SK-N-SH (cell line): ENCODE results near the gene CD28. TPM values are rescaled to one million over a fixed set of nuclear protein-coding genes. Genes with fewer than 3 reads are reported as not detected.

Source experiments
- CTCF ChIA-PET: fragments of 300-600, 350-600 bp; formaldehyde crosslinking; extraction: SDS; loops from one replicate; lab custom pipeline; 2021; lab: Yijun Ruan, JAX
- POLR2A ChIA-PET: fragments of 350-600 bp; sonication (Branson Sonifier 250); formaldehyde crosslinking; extraction: SDS; loops from one replicate; lab custom pipeline; 2020; ENCODE audit warnings: antibody characterized with exemption, inconsistent platforms; lab: Yijun Ruan, JAX
- DNase-seq: peaks from one replicate; pipeline ENCODE4 v3.0.0; 2012
- H2AFZ ChIP-seq: fragments of 200-600 bp; sonication (generic); 2 replicates; pipeline ENCODE4 v1.8.1; 2016; ENCODE audit warnings: antibody characterized with exemption, mild to moderate bottlenecking, low read depth
- H3F3A ChIP-seq: fragments of 200-600 bp; sonication (generic); replicated peaks from 2 replicates; pipeline ENCODE3; 2016; ENCODE audit warnings: antibody characterized with exemption, mild to moderate bottlenecking; ENCODE audit not compliant: insufficient read depth
- H3K27ac ChIP-seq, 2 experiments: fragments of 200-500 bp in 1 of 2; fragments of 200-600 bp in 1 of 2; sonication (Bioruptor generic) in 1 of 2; sonication (generic), shearing (Covaris generic) in 1 of 2; 2 replicates each; pipeline versions ENCODE4 v1.5.1 to v1.6.1; 2014 to 2016; ENCODE audit warnings: low read depth in 2 of 2, inconsistent platforms in 1 of 2, low read length in 1 of 2, mild to moderate bottlenecking in 1 of 2, mixed read lengths in 1 of 2
- H3K27me3 ChIP-seq: fragments of 200-600 bp; sonication (generic), shearing (Covaris generic); 2 replicates; pipeline ENCODE4 v1.6.1; 2016; ENCODE audit warnings: mixed run types; ENCODE audit not compliant: insufficient read depth
- H3K36me3 ChIP-seq, 2 experiments: fragments of 200-500 bp in 1 of 2; fragments of 200-600 bp in 1 of 2; sonication (Bioruptor generic) in 1 of 2; sonication (generic) in 1 of 2; replicated peaks in 1 of 2; 2 replicates each; pipeline versions ENCODE3 to v1.5.1; 2014 to 2016; ENCODE audit warnings: low read length in 1 of 2, mild to moderate bottlenecking in 1 of 2; ENCODE audit not compliant: insufficient read depth in 2 of 2, control insufficient read depth in 1 of 2
- H3K4me1 ChIP-seq, 2 experiments: fragments of 200-500 bp in 1 of 2; fragments of 200-600 bp in 1 of 2; sonication (Bioruptor generic) in 1 of 2; sonication (generic), shearing (Covaris generic) in 1 of 2; 2 replicates each; pipeline versions ENCODE4 v1.5.1 to v1.6.1; 2014 to 2016; ENCODE audit warnings: low read depth in 1 of 2, low read length in 1 of 2, mixed run types in 1 of 2; ENCODE audit not compliant: insufficient read depth in 2 of 2, control insufficient read depth in 1 of 2
- H3K4me2 ChIP-seq: fragments of 200-600 bp; sonication (generic), shearing (Covaris generic); 2 replicates; pipeline ENCODE4 v1.6.1; 2017; ENCODE audit warnings: mixed run types
- H3K4me3 ChIP-seq, 2 experiments: fragments of 200-500 bp in 1 of 2; fragments of 200-600 bp in 1 of 2; sonication (Bioruptor generic) in 1 of 2; sonication (generic), shearing (Covaris generic) in 1 of 2; 2 replicates each; pipeline versions ENCODE4 v1.5.1 to v1.8.1; 2014 to 2016; ENCODE audit warnings: low read depth in 2 of 2, inconsistent platforms in 1 of 2, low read length in 1 of 2, mild to moderate bottlenecking in 1 of 2, mixed read lengths in 1 of 2, moderate library complexity in 1 of 2
- H3K79me2 ChIP-seq: fragments of 200-600 bp; sonication (generic); 2 replicates; pipeline ENCODE4 v1.8.1; 2017; ENCODE audit warnings: mild to moderate bottlenecking; ENCODE audit not compliant: insufficient read depth
- H3K9ac ChIP-seq: fragments of 200-600 bp; sonication (generic); 2 replicates; pipeline ENCODE4 v1.6.1; 2017; ENCODE audit warnings: mixed run types
- H3K9me2 ChIP-seq: fragments of 200-600 bp; sonication (generic); 2 replicates; pipeline ENCODE4 v1.6.1; 2017; ENCODE audit warnings: mixed run types
- H3K9me3 ChIP-seq: fragments of 200-600 bp; sonication (generic); 2 replicates; pipeline ENCODE4 v1.6.1; 2017; ENCODE audit warnings: mixed run types, mild to moderate bottlenecking, moderate library complexity
- H4K20me1 ChIP-seq: fragments of 200-600 bp; sonication (generic); 2 replicates; pipeline ENCODE4 v1.6.1; 2017; ENCODE audit warnings: mild to moderate bottlenecking, mixed run types; ENCODE audit not compliant: insufficient read depth
- CHD2 ChIP-seq: fragments of 150-350 bp; IDR thresholded peaks from 2 replicates; pipeline ENCODE4 v1.6.1; 2018; ENCODE audit warnings: low read length; ENCODE audit not compliant: partially characterized antibody
- FOXJ3 ChIP-seq: sonication (generic); formaldehyde crosslinking; IDR thresholded peaks from 2 replicates; pipeline ENCODE4 v1.5.1; 2020; ENCODE audit warnings: mild to moderate bottlenecking, missing genetic modification reagents
- FOXM1 ChIP-seq: IDR thresholded peaks from 2 replicates; pipeline ENCODE4 v1.4.0; 2012; ENCODE audit warnings: low read depth, mild to moderate bottlenecking
- GATA2 ChIP-seq: sonication (generic); formaldehyde crosslinking; IDR thresholded peaks from 2 replicates; pipeline ENCODE4 v1.5.0; 2020; ENCODE audit warnings: mild to moderate bottlenecking, missing genetic modification reagents
- MEF2A ChIP-seq: IDR thresholded peaks from 2 replicates; pipeline ENCODE4 v1.4.0; 2012; ENCODE audit warnings: low read depth, borderline replicate concordance
- POLR2AphosphoS5 ChIP-seq: IDR thresholded peaks from 2 replicates; pipeline ENCODE4 v1.6.1; 2012; ENCODE audit warnings: low read depth, low read length
- RAD21 ChIP-seq: IDR thresholded peaks from 2 replicates; pipeline ENCODE4 v1.6.1; 2012; ENCODE audit warnings: mild to moderate bottlenecking, low read length
- RXRA ChIP-seq: IDR thresholded peaks from 2 replicates; pipeline ENCODE4 v1.4.0; 2012; ENCODE audit warnings: low read depth, mild to moderate bottlenecking, borderline replicate concordance
- TEAD4 ChIP-seq: IDR thresholded peaks from 2 replicates; pipeline ENCODE4 v1.4.0; 2012; ENCODE audit warnings: mild to moderate bottlenecking, borderline replicate concordance; ENCODE audit not compliant: insufficient read depth
- YY1 ChIP-seq: IDR thresholded peaks from 2 replicates; pipeline ENCODE4 v1.4.0; 2012; ENCODE audit warnings: low read depth, mild to moderate bottlenecking
- WGBS: methylation state at CpG from one replicate; pipeline ENCODE4 v1.1.6; 2017; ENCODE audit warnings: low lambda C conversion rate; 5-methylcytosine and 5-hydroxymethylcytosine counted together
- polyA plus RNA-seq, 3 experiments: library from polyadenylated mRNA; depleted of rRNA; stranded (reverse); fragments of >200 nt; gene quantifications; 2 replicates each; pipeline ENCODE4 v1.2.3, GENCODE V29; 2012
- TF ChIP-seq, protein P1 (sequence below): IDR thresholded peaks from 2 replicates; pipeline ENCODE4 v1.4.0; 2012; ENCODE audit warnings: low read depth, borderline replicate concordance
- TF ChIP-seq, protein P2 (sequence below): fragments of 150-350 bp; IDR thresholded peaks from 2 replicates; pipeline ENCODE4 v1.6.1; 2016; ENCODE audit warnings: mild to moderate bottlenecking, low read depth, low read length
- TF ChIP-seq, protein P3 (sequence below): IDR thresholded peaks from 2 replicates; pipeline ENCODE4 v1.4.0; 2012; ENCODE audit warnings: low read depth, borderline replicate concordance
- TF ChIP-seq, protein P4 (sequence below): fragments of 200-600 bp; sonication (generic); IDR thresholded peaks from 2 replicates; pipeline ENCODE4 v1.6.1; 2017; ENCODE audit warnings: antibody characterized with exemption, mild to moderate bottlenecking, moderate library complexity
- TF ChIP-seq, protein P5 (sequence below): IDR thresholded peaks from 2 replicates; pipeline ENCODE4 v1.6.1; 2012; ENCODE audit warnings: mild to moderate bottlenecking, low read depth, low read length, moderate library complexity
- TF ChIP-seq, protein P6 (sequence below): IDR thresholded peaks from 2 replicates; pipeline ENCODE4 v1.4.0; 2012; ENCODE audit warnings: low read depth

Gene CD28
- polyA plus RNA-seq, 1 of the 3 experiments (the other 2 are of a cell fraction), result 0.05 TPM

DNA sequence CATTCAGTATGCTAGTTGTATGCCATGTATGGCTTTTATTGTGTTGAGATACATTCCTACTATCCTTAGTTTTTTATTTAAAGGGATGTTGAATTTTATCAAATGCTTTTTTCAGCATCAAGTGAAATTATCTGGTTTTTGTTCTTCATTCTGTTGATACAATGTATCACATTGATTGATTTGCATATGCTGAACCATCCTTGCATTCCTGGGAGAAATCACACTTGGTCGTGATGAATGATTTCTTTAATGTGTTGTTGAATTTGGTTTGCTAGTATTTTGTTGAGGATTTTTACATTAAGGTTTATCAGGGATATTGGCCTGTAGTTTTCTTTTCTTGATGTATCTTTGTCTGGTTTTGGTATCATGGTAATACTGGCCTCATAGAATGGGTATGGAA, 49.7 kb downstream of the CD28 start (continued):
- no peak for TF ChIP-seq RXRA
- TF ChIP-seq, protein P1, sequence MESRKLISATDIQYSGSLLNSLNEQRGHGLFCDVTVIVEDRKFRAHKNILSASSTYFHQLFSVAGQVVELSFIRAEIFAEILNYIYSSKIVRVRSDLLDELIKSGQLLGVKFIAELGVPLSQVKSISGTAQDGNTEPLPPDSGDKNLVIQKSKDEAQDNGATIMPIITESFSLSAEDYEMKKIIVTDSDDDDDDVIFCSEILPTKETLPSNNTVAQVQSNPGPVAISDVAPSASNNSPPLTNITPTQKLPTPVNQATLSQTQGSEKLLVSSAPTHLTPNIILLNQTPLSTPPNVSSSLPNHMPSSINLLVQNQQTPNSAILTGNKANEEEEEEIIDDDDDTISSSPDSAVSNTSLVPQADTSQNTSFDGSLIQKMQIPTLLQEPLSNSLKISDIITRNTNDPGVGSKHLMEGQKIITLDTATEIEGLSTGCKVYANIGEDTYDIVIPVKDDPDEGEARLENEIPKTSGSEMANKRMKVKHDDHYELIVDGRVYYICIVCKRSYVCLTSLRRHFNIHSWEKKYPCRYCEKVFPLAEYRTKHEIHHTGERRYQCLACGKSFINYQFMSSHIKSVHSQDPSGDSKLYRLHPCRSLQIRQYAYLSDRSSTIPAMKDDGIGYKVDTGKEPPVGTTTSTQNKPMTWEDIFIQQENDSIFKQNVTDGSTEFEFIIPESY, result no peak

DNA sequence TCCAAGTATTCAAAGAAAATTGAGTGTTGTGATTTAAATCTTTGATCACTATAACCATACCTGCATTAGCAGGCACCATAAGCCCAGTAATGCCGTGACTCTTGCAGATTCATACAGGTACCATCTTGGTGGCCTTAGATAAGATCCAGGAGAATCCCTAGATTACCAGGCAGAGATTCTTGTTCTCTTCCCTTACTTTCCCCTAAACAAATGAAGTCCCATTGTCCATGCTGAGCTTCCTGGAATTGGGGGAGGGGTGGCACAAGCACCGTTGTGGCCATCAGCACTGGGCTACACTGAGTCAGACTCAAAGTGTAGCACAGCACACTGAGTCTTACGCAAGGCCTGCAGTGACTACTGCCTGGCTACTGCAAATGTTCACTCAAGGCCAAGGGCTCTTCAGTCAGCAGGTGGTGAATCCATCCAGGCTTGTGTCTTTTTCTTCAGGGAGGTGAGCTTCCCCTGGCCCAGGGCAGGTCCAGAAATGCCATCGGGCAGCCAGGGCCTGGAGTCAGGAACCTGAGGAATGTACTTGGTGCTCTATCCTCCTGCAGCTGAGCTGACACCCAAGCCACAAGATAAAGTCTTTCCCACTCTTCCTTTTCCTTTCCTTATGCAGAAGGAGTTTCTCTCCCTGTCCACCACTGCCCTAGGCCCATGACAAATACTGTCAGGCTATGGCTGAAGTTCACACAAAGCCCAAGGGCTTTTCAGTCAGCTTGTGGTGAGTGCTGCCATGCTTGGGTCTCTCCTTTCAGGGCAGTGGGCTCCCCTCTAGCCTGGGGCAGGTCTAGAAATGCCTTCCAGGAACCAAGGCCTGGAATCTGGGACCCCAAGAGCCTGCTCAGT, 52.6 kb downstream of the CD28 start:
- peak overlapping the region; percentile 66; the same call in 1 of the 2 replicates for H2AFZ ChIP-seq
- 42% methylated on average over 4 of the region's 4 CpGs for WGBS
- no peak for DNase-seq
- peaks cover 0 to 3% of the 10 kb centered on the region in 2 experiments for H3K36me3 ChIP-seq
- ChIA-PET POLR2A (no interaction called here), CTCF (no interaction called here)
- H3K79me2 ChIP-seq, result no peaks in the 10 kb centered on the region
- H3K4me1 ChIP-seq, result peaks cover 0 to 7% of the 10 kb centered on the region in 2 experiments; a peak in 1 of 4 replicates
- H3K27me3 ChIP-seq, result no peaks in the 10 kb centered on the region
- H3K27ac ChIP-seq, result peak overlapping the region in 1 of 2 experiments; percentile 46; a peak in 2 of 4 replicates
- no peaks in the 10 kb centered on the region for H4K20me1 ChIP-seq
- H3F3A ChIP-seq, result peaks cover 3% of the 10 kb centered on the region
- peaks cover 12% of the 10 kb centered on the region; the same call in 1 of the 2 replicates for H3K9me3 ChIP-seq
- H3K4me3 ChIP-seq, result no peak overlapping the region
- no peak overlapping the region for H3K9ac ChIP-seq
- H3K4me2 ChIP-seq, result no peak overlapping the region
- H3K9me2 ChIP-seq, result no peaks in the 10 kb centered on the region
- TF ChIP-seq, protein P2, sequence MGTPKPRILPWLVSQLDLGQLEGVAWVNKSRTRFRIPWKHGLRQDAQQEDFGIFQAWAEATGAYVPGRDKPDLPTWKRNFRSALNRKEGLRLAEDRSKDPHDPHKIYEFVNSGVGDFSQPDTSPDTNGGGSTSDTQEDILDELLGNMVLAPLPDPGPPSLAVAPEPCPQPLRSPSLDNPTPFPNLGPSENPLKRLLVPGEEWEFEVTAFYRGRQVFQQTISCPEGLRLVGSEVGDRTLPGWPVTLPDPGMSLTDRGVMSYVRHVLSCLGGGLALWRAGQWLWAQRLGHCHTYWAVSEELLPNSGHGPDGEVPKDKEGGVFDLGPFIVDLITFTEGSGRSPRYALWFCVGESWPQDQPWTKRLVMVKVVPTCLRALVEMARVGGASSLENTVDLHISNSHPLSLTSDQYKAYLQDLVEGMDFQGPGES, result no peak
- TF ChIP-seq POLR2AphosphoS5, result no peak
- TF ChIP-seq CHD2, result no peak
- no peak for TF ChIP-seq MEF2A
- no peak for TF ChIP-seq RAD21
- no peak for TF ChIP-seq FOXJ3
- no peak for TF ChIP-seq YY1
- TF ChIP-seq, protein P3, sequence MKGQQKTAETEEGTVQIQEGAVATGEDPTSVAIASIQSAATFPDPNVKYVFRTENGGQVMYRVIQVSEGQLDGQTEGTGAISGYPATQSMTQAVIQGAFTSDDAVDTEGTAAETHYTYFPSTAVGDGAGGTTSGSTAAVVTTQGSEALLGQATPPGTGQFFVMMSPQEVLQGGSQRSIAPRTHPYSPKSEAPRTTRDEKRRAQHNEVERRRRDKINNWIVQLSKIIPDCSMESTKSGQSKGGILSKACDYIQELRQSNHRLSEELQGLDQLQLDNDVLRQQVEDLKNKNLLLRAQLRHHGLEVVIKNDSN, result no peak
- no peak for TF ChIP-seq FOXM1
- no peak for TF ChIP-seq TEAD4
- TF ChIP-seq, protein P4, sequence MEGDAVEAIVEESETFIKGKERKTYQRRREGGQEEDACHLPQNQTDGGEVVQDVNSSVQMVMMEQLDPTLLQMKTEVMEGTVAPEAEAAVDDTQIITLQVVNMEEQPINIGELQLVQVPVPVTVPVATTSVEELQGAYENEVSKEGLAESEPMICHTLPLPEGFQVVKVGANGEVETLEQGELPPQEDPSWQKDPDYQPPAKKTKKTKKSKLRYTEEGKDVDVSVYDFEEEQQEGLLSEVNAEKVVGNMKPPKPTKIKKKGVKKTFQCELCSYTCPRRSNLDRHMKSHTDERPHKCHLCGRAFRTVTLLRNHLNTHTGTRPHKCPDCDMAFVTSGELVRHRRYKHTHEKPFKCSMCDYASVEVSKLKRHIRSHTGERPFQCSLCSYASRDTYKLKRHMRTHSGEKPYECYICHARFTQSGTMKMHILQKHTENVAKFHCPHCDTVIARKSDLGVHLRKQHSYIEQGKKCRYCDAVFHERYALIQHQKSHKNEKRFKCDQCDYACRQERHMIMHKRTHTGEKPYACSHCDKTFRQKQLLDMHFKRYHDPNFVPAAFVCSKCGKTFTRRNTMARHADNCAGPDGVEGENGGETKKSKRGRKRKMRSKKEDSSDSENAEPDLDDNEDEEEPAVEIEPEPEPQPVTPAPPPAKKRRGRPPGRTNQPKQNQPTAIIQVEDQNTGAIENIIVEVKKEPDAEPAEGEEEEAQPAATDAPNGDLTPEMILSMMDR, result no peak
- TF ChIP-seq, protein P5, sequence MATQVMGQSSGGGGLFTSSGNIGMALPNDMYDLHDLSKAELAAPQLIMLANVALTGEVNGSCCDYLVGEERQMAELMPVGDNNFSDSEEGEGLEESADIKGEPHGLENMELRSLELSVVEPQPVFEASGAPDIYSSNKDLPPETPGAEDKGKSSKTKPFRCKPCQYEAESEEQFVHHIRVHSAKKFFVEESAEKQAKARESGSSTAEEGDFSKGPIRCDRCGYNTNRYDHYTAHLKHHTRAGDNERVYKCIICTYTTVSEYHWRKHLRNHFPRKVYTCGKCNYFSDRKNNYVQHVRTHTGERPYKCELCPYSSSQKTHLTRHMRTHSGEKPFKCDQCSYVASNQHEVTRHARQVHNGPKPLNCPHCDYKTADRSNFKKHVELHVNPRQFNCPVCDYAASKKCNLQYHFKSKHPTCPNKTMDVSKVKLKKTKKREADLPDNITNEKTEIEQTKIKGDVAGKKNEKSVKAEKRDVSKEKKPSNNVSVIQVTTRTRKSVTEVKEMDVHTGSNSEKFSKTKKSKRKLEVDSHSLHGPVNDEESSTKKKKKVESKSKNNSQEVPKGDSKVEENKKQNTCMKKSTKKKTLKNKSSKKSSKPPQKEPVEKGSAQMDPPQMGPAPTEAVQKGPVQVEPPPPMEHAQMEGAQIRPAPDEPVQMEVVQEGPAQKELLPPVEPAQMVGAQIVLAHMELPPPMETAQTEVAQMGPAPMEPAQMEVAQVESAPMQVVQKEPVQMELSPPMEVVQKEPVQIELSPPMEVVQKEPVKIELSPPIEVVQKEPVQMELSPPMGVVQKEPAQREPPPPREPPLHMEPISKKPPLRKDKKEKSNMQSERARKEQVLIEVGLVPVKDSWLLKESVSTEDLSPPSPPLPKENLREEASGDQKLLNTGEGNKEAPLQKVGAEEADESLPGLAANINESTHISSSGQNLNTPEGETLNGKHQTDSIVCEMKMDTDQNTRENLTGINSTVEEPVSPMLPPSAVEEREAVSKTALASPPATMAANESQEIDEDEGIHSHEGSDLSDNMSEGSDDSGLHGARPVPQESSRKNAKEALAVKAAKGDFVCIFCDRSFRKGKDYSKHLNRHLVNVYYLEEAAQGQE, result no peak
- TF ChIP-seq RXRA, result no peak
- TF ChIP-seq, protein P6, sequence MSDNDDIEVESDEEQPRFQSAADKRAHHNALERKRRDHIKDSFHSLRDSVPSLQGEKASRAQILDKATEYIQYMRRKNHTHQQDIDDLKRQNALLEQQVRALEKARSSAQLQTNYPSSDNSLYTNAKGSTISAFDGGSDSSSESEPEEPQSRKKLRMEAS, result no peak
- TF ChIP-seq, protein P1, result no peak
- TF ChIP-seq GATA2 (CRISPR knock-in tag), result no peak
